IMR-90 (cell line): ENCODE results near the gene HHLA2. TPM values are rescaled to one million over a fixed set of nuclear protein-coding genes. Genes with fewer than 3 reads are reported as not detected.

Experiments used
- ATAC-seq: fragments of 200-7000 bp; cut with Tn5 transposase; 2 replicates; pipeline ENCODE4 v1.9.1; 2020; ENCODE audit warnings: low read depth, mild to moderate bottlenecking, moderate library complexity
- BruUV-seq: library from RNA; stranded (reverse); fragments of 400-500 nt; replicated peaks from 2 replicates; lab custom pipeline; 2021; lab: Mats Ljungman, UMichigan
- CTCF ChIA-PET: fragments of 300-600 bp; formaldehyde crosslinking; extraction: SDS; loops from one replicate; lab custom pipeline; 2021; ENCODE audit warnings: antibody characterized with exemption; lab: Yijun Ruan, JAX
- POLR2A ChIA-PET: fragments of 300-600 bp; sonication (Branson Sonifier 250); formaldehyde crosslinking; loops from one replicate; lab custom pipeline; 2022; ENCODE audit warnings: antibody characterized with exemption; ENCODE audit not compliant: unreplicated experiment; lab: Charles Lee
- DNase-seq: peaks from one replicate; pipeline ENCODE4 v3.0.0; 2013
- H2AFZ ChIP-seq: replicated peaks from 2 replicates; pipeline ENCODE3; 2013; ENCODE audit warnings: low read length, mild to moderate bottlenecking; ENCODE audit not compliant: poor library complexity
- H2AK5ac ChIP-seq: 2 replicates; pipeline ENCODE4 v1.6.1; 2013; ENCODE audit warnings: low read depth, low read length, inconsistent platforms
- H2AK9ac ChIP-seq: replicated peaks from 2 replicates; pipeline ENCODE3; 2013; ENCODE audit warnings: mild to moderate bottlenecking, low read depth, low read length, moderate library complexity; ENCODE audit not compliant: poor library complexity
- H2BK120ac ChIP-seq: 2 replicates; pipeline ENCODE4 v1.6.1; 2013; ENCODE audit warnings: low read depth, low read length, inconsistent platforms
- H2BK15ac ChIP-seq: 3 replicates; pipeline ENCODE4 v1.6.1; 2013; ENCODE audit warnings: low read depth, low read length, inconsistent platforms
- H2BK20ac ChIP-seq: 2 replicates; pipeline ENCODE4 v1.6.1; 2013; ENCODE audit warnings: low read depth, mild to moderate bottlenecking, inconsistent platforms, low read length, moderate library complexity
- H2BK5ac ChIP-seq: 2 replicates; pipeline ENCODE4 v1.6.1; 2013; ENCODE audit warnings: mild to moderate bottlenecking, low read depth, low read length, inconsistent platforms; ENCODE audit not compliant: poor library complexity, severe bottlenecking
- H3K14ac ChIP-seq: replicated peaks from 2 replicates; pipeline ENCODE4 v1.6.1; 2013; ENCODE audit warnings: low read depth, low read length, inconsistent platforms
- H3K18ac ChIP-seq: 2 replicates; pipeline ENCODE4 v1.6.1; 2013; ENCODE audit warnings: low read depth, low read length, control low read depth
- H3K23ac ChIP-seq: 2 replicates; pipeline ENCODE4 v1.6.1; 2013; ENCODE audit warnings: low read depth, low read length, inconsistent platforms
- H3K27ac ChIP-seq: 2 replicates; pipeline ENCODE4 v1.5.1; 2013; ENCODE audit warnings: mild to moderate bottlenecking, control low read depth, low read length; ENCODE audit not compliant: insufficient read depth
- H3K27me3 ChIP-seq: 2 replicates; pipeline ENCODE4 v1.6.1; 2013; ENCODE audit warnings: low read length; ENCODE audit not compliant: control insufficient read depth, insufficient read depth
- H3K36me3 ChIP-seq: 2 replicates; pipeline ENCODE4 v1.6.1; 2013; ENCODE audit warnings: low read length, mixed read lengths; ENCODE audit not compliant: control insufficient read depth, insufficient read depth
- H3K4ac ChIP-seq: 2 replicates; pipeline ENCODE4 v1.6.1; 2013; ENCODE audit warnings: low read depth, low read length, inconsistent platforms
- H3K4me1 ChIP-seq: 2 replicates; pipeline ENCODE4 v1.6.1; 2013; ENCODE audit warnings: low read length, mixed read lengths; ENCODE audit not compliant: control insufficient read depth, insufficient read depth
- H3K4me2 ChIP-seq: 2 replicates; pipeline ENCODE4 v1.6.1; 2013; ENCODE audit warnings: low read depth, mild to moderate bottlenecking, control low read depth, low read length, moderate library complexity
- H3K4me3 ChIP-seq: 2 replicates; pipeline ENCODE4 v1.5.1; 2013; ENCODE audit warnings: low read depth, mild to moderate bottlenecking, control low read depth, low read length, moderate library complexity; ENCODE audit not compliant: insufficient read depth
- H3K56ac ChIP-seq: 2 replicates; pipeline ENCODE4 v1.6.1; 2013; ENCODE audit warnings: low read length, inconsistent platforms; ENCODE audit not compliant: insufficient read depth; ENCODE audit errors: extremely low read depth
- H3K79me1 ChIP-seq, 2 experiments: 2 replicates each; pipeline ENCODE4 v1.6.1; 2013; ENCODE audit warnings: low read length in 2 of 2, inconsistent platforms in 1 of 2, low read depth in 1 of 2
- H3K9ac ChIP-seq: 2 replicates; pipeline ENCODE4 v1.6.1; 2013; ENCODE audit warnings: low read depth, low read length, control low read depth
- H3K9me1 ChIP-seq: 2 replicates; pipeline ENCODE4 v1.6.1; 2013; ENCODE audit warnings: low read length, inconsistent platforms; ENCODE audit not compliant: insufficient read depth
- H3K9me3 ChIP-seq: 2 replicates; pipeline ENCODE4 v1.6.1; 2013; ENCODE audit warnings: low read length; ENCODE audit not compliant: control insufficient read depth, insufficient read depth
- H4K20me1 ChIP-seq: 2 replicates; pipeline ENCODE4 v1.6.1; 2013; ENCODE audit warnings: low read length, inconsistent platforms; ENCODE audit not compliant: insufficient read depth
- H4K5ac ChIP-seq: 2 replicates; pipeline ENCODE4 v1.6.1; 2013; ENCODE audit warnings: mild to moderate bottlenecking, low read depth, low read length, control low read depth
- H4K8ac ChIP-seq, 2 experiments: 2 replicates each; pipeline ENCODE4 v1.6.1; 2013; ENCODE audit warnings: low read depth in 2 of 2, low read length in 2 of 2, control low read depth in 1 of 2, inconsistent platforms in 1 of 2
- H4K91ac ChIP-seq: 2 replicates; pipeline ENCODE4 v1.6.1; 2013; ENCODE audit warnings: low read depth, low read length, inconsistent platforms; ENCODE audit not compliant: insufficient read depth
- BHLHE40 ChIP-seq: fragments of 150-350 bp; IDR thresholded peaks from 2 replicates; pipeline ENCODE4 v1.6.1; 2016; ENCODE audit warnings: mild to moderate bottlenecking, low read depth, low read length
- CEBPB ChIP-seq: IDR thresholded peaks from 2 replicates; pipeline ENCODE4 v1.6.1; 2012; ENCODE audit warnings: low read depth, low read length, improper control_type of control experiment
- CHD1 ChIP-seq: IDR thresholded peaks from 2 replicates; pipeline ENCODE4 v1.6.1; 2012; ENCODE audit warnings: low read depth, low read length, improper control_type of control experiment
- FOS ChIP-seq: fragments of 150-350 bp; IDR thresholded peaks from 2 replicates; pipeline ENCODE4 v1.6.1; 2016; ENCODE audit warnings: low read depth, low read length
- MAFK ChIP-seq: IDR thresholded peaks from 2 replicates; pipeline ENCODE4 v1.6.1; 2012; ENCODE audit warnings: low read depth, low read length, improper control_type of control experiment
- MAZ ChIP-seq: IDR thresholded peaks from 2 replicates; pipeline ENCODE4 v1.6.1; 2012; ENCODE audit warnings: low read depth, mild to moderate bottlenecking, low read length, improper control_type of control experiment, moderate library complexity, borderline replicate concordance
- MXI1 ChIP-seq: IDR thresholded peaks from 2 replicates; pipeline ENCODE4 v1.6.1; 2012; ENCODE audit warnings: low read depth, mild to moderate bottlenecking, low read length, moderate library complexity, borderline replicate concordance
- NFE2L2 ChIP-seq: fragments of 150-350 bp; IDR thresholded peaks from 2 replicates; pipeline ENCODE4 v1.6.1; 2016; ENCODE audit warnings: low read depth, mild to moderate bottlenecking, low read length
- POLR2A ChIP-seq: IDR thresholded peaks from 2 replicates; pipeline ENCODE4 v1.6.1; 2012; ENCODE audit warnings: mild to moderate bottlenecking, low read depth, low read length
- RAD21 ChIP-seq: IDR thresholded peaks from 2 replicates; pipeline ENCODE4 v1.6.1; 2012; ENCODE audit warnings: low read length, improper control_type of control experiment
- RCOR1 ChIP-seq: IDR thresholded peaks from 2 replicates; pipeline ENCODE4 v1.6.1; 2012; ENCODE audit warnings: mild to moderate bottlenecking, low read length, improper control_type of control experiment; ENCODE audit not compliant: insufficient replicate concordance
- RFX5 ChIP-seq: IDR thresholded peaks from 2 replicates; pipeline ENCODE4 v1.8.0; 2012; ENCODE audit warnings: low read depth, mild to moderate bottlenecking, low read length, moderate library complexity
- SMC3 ChIP-seq: fragments of 150-350 bp; IDR thresholded peaks from 2 replicates; pipeline ENCODE4 v1.6.1; 2016; ENCODE audit warnings: low read depth, mild to moderate bottlenecking, antibody characterized with exemption, low read length, moderate library complexity
- WGBS, 2 experiments: methylation state at CpG; one replicate each; pipeline versions ENCODE4 v1.1.5 to v1.1.7; 2013; ENCODE audit warnings: missing lambda C conversion rate in 2 of 2; ENCODE audit not compliant: insufficient read length in 1 of 2; ENCODE audit errors: extremely low coverage in 2 of 2; 5-methylcytosine and 5-hydroxymethylcytosine counted together
- dilution Hi-C: fragments of 300-500 bp; cut with HindIII; formaldehyde crosslinking; loops from one replicate; pipeline ENCODE4 v1.14.3; 2018; ENCODE audit warnings: low sequenced_read_pairs; ENCODE audit not compliant: unreplicated experiment
- in situ Hi-C: fragments of 300-500 bp; cut with MboI; formaldehyde crosslinking; loops from 3 replicates; pipeline ENCODE4 v1.14.3; 2019; ENCODE audit warnings: low sequenced_read_pairs, inconsistent platforms, mixed read lengths
- intact Hi-C: fragments of 100-400 bp; cut with micrococcal nuclease; formaldehyde crosslinking; loops from 2 replicates; pipeline ENCODE4 v1.10.0; 2022
- polyA plus RNA-seq, 3 experiments: library from polyadenylated mRNA; depleted of rRNA; stranded (reverse); fragments of >200 nt; gene quantifications; 2 replicates each; pipeline ENCODE4 v1.2.3, GENCODE V29; 2012; ENCODE audit warnings: low replicate concordance in 1 of 3
- total RNA-seq: library from RNA; depleted of rRNA; stranded (reverse); fragments of >200 nt; gene quantifications from 2 replicates; pipeline ENCODE4 v1.2.3, GENCODE V29; 2012
- TF ChIP-seq, protein P1 (sequence below): conservative IDR thresholded peaks from 2 replicates; pipeline ENCODE4 v1.5.1; 2012; ENCODE audit warnings: mild to moderate bottlenecking, low read depth, low read length, improper control_type of control experiment
- TF ChIP-seq, protein P2 (sequence below): fragments of 150-350 bp; IDR thresholded peaks from 2 replicates; pipeline ENCODE4 v1.6.1; 2017; ENCODE audit warnings: mild to moderate bottlenecking, antibody characterized with exemption, low read length, low read depth
- TF ChIP-seq, protein P3 (sequence below): fragments of 150-350 bp; IDR thresholded peaks from 2 replicates; pipeline ENCODE4 v1.6.1; 2016; ENCODE audit warnings: low read depth, mild to moderate bottlenecking, low read length, moderate library complexity, borderline replicate concordance

Gene HHLA2
- total and polyA plus RNA-seq, 2 of the 4 experiments (the other 2 are of a cell fraction), result not detected

DNA sequence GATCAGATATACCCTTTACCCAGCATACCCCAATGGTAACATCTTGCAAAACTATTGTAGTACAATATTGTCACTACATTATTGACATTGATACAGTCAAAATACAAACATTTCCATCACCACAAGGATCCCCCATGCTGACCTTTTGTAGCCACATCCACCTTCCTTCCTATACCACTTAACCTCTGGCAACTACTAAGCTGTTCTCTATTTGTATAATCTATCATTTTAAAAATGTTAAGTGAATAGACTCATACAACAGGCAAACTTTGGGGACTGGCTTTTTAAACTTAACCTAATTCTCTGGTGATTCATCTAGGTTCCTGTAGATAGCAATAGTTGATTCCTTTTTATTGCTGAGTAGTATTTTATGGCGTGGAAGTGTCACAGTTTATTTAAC is 44.5 kb upstream of the HHLA2 start:
- Histone ChIP-seq H3K23ac (no peak overlapping the region), H3K56ac (no peak overlapping the region), H2BK5ac (no peak overlapping the region), H4K91ac (no peak overlapping the region), H3K14ac (no peak overlapping the region), H2BK15ac (no peak overlapping the region), H4K5ac (no peak overlapping the region), H3K9me1 (no peaks in the 10 kb centered on the region), H2AK5ac (no peak overlapping the region), H3K79me1 (no peaks in the 10 kb centered on the region), H2AK9ac (no peak overlapping the region), H2AFZ (no peak overlapping the region), H2BK20ac (no peak overlapping the region), H3K36me3 (no peaks in the 10 kb centered on the region), H3K27me3 (no peaks in the 10 kb centered on the region), H2BK120ac (no peak overlapping the region), H4K20me1 (no peaks in the 10 kb centered on the region), H3K18ac (no peak overlapping the region), H3K27ac (no peak overlapping the region), H3K4me3 (no peak overlapping the region), H3K9ac (no peak overlapping the region), H3K9me3 (no peaks in the 10 kb centered on the region), H3K4me2 (no peak overlapping the region), H3K4me1 (no peaks in the 10 kb centered on the region), H4K8ac (no peak overlapping the region), H3K4ac (no peak overlapping the region)
- ChIA-PET POLR2A (no interaction called here), CTCF (interaction anchor here (1.5 kb wide), 1 partner anchor 18 kb away, joined by 4 read pairs; no protein-coding TSS in a partner anchor)
- no TSS peak for BruUV-seq
- WGBS, 2 experiments, result no CpG with 5 or more reads among the region's 1 CpG
- DNase-seq (no peak), ATAC-seq (no peak)
- TF ChIP-seq NFE2L2, result no peak
- TF ChIP-seq SMC3, result no peak
- TF ChIP-seq, protein P1, sequence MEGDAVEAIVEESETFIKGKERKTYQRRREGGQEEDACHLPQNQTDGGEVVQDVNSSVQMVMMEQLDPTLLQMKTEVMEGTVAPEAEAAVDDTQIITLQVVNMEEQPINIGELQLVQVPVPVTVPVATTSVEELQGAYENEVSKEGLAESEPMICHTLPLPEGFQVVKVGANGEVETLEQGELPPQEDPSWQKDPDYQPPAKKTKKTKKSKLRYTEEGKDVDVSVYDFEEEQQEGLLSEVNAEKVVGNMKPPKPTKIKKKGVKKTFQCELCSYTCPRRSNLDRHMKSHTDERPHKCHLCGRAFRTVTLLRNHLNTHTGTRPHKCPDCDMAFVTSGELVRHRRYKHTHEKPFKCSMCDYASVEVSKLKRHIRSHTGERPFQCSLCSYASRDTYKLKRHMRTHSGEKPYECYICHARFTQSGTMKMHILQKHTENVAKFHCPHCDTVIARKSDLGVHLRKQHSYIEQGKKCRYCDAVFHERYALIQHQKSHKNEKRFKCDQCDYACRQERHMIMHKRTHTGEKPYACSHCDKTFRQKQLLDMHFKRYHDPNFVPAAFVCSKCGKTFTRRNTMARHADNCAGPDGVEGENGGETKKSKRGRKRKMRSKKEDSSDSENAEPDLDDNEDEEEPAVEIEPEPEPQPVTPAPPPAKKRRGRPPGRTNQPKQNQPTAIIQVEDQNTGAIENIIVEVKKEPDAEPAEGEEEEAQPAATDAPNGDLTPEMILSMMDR, result no peak
- no peak for TF ChIP-seq MXI1
- TF ChIP-seq MAZ, result no peak
- TF ChIP-seq FOS, result no peak
- TF ChIP-seq RFX5, result no peak
- no peak for TF ChIP-seq CHD1
- TF ChIP-seq CEBPB, result no peak
- TF ChIP-seq BHLHE40, result no peak
- TF ChIP-seq MAFK, result no peak
- TF ChIP-seq, protein P2, sequence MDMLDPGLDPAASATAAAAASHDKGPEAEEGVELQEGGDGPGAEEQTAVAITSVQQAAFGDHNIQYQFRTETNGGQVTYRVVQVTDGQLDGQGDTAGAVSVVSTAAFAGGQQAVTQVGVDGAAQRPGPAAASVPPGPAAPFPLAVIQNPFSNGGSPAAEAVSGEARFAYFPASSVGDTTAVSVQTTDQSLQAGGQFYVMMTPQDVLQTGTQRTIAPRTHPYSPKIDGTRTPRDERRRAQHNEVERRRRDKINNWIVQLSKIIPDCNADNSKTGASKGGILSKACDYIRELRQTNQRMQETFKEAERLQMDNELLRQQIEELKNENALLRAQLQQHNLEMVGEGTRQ, result no peak
- TF ChIP-seq, protein P3, sequence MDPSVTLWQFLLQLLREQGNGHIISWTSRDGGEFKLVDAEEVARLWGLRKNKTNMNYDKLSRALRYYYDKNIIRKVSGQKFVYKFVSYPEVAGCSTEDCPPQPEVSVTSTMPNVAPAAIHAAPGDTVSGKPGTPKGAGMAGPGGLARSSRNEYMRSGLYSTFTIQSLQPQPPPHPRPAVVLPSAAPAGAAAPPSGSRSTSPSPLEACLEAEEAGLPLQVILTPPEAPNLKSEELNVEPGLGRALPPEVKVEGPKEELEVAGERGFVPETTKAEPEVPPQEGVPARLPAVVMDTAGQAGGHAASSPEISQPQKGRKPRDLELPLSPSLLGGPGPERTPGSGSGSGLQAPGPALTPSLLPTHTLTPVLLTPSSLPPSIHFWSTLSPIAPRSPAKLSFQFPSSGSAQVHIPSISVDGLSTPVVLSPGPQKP, result no peak
- TF ChIP-seq RCOR1, result no peak
- no peak for TF ChIP-seq RAD21
- TF ChIP-seq POLR2A, result no peak
- in situ Hi-C loops, result no loop called here
- intact Hi-C loops, result no loop called here
- dilution Hi-C loops, result no loop called here
